Coronary artery (tissue), 2 donors: ENCODE data around the gene FAM171A1.

Experiments
- DNase-seq: peaks from one replicate; pipeline ENCODE4 v3.0.0-alpha.2; 2017; ENCODE audit warnings: low spot score
- H3K27ac ChIP-seq, 2 donors: fragments of 200-600 bp; sonication (generic); one replicate each; pipeline ENCODE4 v1.5.1; 2016 to 2019
- H3K4me3 ChIP-seq: fragments of 200-600 bp; sonication (generic); 2 replicates; pipeline ENCODE4 v1.5.1; 2016; ENCODE audit warnings: mild to moderate bottlenecking, moderate library complexity
- CTCF ChIP-seq: fragments of 200-600 bp; sonication (generic); IDR thresholded peaks from one replicate; pipeline ENCODE4 v1.5.1; 2019; ENCODE audit warnings: antibody characterized with exemption

The FAM171A1 gene

GRCh38 chr10:15168786-15169554 lies 202.1 kb downstream of the FAM171A1 start:
- Histone ChIP-seq H3K4me3 (peak overlapping the region; percentile 60), H3K27ac (peak overlapping the region in 1 of 2 donors; percentile 62)
- TF ChIP-seq CTCF = no peak
- DNase-seq = peak; percentile 96

DNA sequence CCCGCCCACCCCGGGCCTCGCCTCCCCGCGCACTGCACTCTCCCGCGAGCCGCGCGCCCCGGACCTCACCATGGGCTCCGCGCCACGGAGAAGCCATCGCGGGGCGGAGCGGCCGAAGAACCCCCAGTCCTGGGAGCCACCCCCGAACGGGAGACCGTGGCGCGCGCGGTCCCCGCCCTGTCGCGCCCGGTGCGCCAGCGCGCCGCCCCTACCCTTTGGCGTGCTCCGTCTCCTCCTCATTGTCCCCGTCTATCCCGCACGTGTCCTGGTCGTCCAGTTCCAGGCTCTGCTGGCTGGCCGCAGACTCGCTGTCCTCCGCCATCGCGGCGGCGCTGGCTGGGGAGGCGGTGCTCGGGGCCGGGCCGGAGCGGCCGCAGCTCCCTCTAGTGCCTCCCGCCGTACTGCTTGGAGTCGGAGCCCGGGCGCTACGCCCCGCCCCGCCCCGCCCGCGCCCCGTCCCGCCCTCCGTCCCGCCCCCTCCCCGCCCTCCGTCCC lies 202.8 kb downstream of the FAM171A1 start, which contains the start of gene NMT2:
Gene NMT2 (minus strand): TSS at position 403 of the 495 bp plus-strand sequence. CDS start 81 bp downstream, at position 322.
- DNase-seq = peak; percentile 94

GRCh38 chr10:15167411-15168290 lies 203.4 kb downstream of the FAM171A1 start:
- Histone ChIP-seq H3K4me3 (peak overlapping the region; percentile 97), H3K27ac (peak overlapping the region; percentile 44 to 91)
- peak; percentile 78 for DNase-seq
- TF ChIP-seq CTCF = peak; percentile 24

More for the DNA sequence above, 202.8 kb downstream of the FAM171A1 start, which contains the start of gene NMT2:
- peak within 1 kb of the TSS; percentile 44 to 91 for H3K27ac ChIP-seq
- no peak for TF ChIP-seq CTCF
- peak within 1 kb of the TSS; percentile 97 for H3K4me3 ChIP-seq

- no peak overlapping the region for H3K4me3 ChIP-seq
- no peak for TF ChIP-seq CTCF
- DNase-seq = no peak
- no peak overlapping the region for H3K27ac ChIP-seq
Measured at GRCh38 chr10:15166325-15166724, 204.8 kb downstream of the FAM171A1 start.

DNA sequence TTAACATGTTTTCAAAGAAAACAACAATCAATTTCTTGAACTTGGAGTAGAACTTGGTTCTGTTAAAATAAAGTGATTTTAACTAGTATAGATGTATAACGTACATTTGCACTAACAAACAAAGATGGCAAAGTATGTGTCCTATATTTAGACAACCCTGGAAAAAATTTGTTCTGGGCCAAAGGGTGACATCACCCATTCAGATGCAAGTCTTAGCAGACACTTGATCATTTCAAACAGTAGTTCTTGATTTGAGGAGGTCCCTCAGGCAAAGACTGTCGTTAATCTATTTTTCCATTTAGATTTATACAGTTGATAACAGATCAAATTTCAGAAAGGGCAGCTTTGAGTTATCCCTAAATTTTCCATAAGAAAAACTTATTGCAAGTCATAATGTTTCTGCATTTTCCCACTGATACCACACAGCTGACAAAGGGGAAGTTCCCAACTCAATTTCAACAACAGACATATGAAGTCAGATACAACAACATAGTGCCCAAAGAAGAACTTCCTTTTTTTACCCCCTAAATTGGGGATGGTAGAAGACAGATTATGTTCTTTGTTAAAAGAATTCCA lies 207.7 kb downstream of the FAM171A1 start:
- no peak for TF ChIP-seq CTCF
- no peak for DNase-seq
- Histone ChIP-seq H3K27ac (no peak overlapping the region), H3K4me3 (no peak overlapping the region)
